Ovary (tissue), 3 donors: Measurements from ENCODE around the gene MRPS16.

Experiments
- POLR2A ChIP-seq: fragments of 450-650 bp; IDR thresholded peaks from one replicate; pipeline ENCODE4 v1.6.1; 2017; ENCODE audit warnings: antibody characterized with exemption, mild to moderate bottlenecking, moderate library complexity
- TF ChIP-seq, protein P1 (sequence below), 3 donors: fragments of 450-650 bp in 2 of 3; fragments of 200-600 bp in 1 of 3; IDR thresholded peaks; one replicate each; pipeline versions ENCODE4 v1.5.1 to v1.8.0; 2016 to 2022; ENCODE audit warnings: antibody characterized with exemption in 3 of 3, mild to moderate bottlenecking in 1 of 3
- donor health status: DM: no; HTN: no; CAD: no.

DNA sequence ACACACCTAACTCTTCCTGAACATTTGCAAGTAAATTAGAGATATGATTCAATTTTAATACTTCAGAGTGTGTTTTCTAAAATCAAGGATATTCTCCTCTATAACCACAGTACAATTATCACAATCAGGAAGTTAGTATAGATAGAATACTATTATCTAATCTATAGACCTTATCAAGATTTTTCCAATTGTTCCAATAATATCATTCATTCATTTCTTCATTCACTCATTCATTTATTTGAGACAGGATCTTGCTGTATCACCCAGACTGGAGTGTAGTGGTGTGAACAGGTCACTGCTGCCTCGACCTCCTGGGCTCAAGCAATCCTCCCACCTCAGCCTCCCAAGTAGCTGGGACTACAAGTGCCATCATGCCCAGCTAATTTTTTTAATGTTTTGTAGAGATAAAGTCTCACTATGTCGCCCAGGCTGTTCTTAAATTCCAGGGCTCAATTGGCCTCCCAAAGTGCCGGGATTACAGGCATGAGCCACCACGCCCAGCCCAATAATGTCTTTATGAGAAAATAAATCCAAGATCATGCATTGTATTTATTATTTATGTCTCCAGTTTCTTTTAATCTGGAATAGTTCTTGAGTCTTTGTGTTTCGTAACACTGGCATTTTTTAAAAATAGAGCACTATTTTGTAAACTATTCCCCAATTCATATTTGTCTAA lies 10.6 kb upstream of the MRPS16 start:
- TF ChIP-seq, protein P1, sequence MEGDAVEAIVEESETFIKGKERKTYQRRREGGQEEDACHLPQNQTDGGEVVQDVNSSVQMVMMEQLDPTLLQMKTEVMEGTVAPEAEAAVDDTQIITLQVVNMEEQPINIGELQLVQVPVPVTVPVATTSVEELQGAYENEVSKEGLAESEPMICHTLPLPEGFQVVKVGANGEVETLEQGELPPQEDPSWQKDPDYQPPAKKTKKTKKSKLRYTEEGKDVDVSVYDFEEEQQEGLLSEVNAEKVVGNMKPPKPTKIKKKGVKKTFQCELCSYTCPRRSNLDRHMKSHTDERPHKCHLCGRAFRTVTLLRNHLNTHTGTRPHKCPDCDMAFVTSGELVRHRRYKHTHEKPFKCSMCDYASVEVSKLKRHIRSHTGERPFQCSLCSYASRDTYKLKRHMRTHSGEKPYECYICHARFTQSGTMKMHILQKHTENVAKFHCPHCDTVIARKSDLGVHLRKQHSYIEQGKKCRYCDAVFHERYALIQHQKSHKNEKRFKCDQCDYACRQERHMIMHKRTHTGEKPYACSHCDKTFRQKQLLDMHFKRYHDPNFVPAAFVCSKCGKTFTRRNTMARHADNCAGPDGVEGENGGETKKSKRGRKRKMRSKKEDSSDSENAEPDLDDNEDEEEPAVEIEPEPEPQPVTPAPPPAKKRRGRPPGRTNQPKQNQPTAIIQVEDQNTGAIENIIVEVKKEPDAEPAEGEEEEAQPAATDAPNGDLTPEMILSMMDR (IDR thresholded peaks at IDR 0.05): no peak
- no peak for TF ChIP-seq POLR2A
